KOPT-K1 (cell line): ENCODE results near the gene G3BP1.
"Not testable (repeated sequence)": the region's sequence is repeated elsewhere in the genome, so short reads cannot be mapped to it uniquely, and the experiment has no call there.

ENCODE experiments used
- H3K27ac ChIP-seq: fragments of 200-600 bp; sonication (generic); 2 replicates; pipeline ENCODE4 v1.5.1; 2016; ENCODE audit warnings: antibody characterized with exemption, mild to moderate bottlenecking, low read depth, low read length; ENCODE audit not compliant: poor library complexity, severe bottlenecking
- H3K36me3 ChIP-seq: fragments of 200-600 bp; sonication (generic); 2 replicates; pipeline ENCODE4 v1.5.1; 2017; ENCODE audit warnings: antibody characterized with exemption, mild to moderate bottlenecking, low read length, moderate library complexity; ENCODE audit not compliant: insufficient read depth
- H3K9me3 ChIP-seq: fragments of 200-600 bp; sonication (generic); 2 replicates; pipeline ENCODE4 v1.5.1; 2017; ENCODE audit warnings: antibody characterized with exemption, low read length, mild to moderate bottlenecking; ENCODE audit not compliant: insufficient read depth, poor library complexity, severe bottlenecking

G3BP1 gene

DNA sequence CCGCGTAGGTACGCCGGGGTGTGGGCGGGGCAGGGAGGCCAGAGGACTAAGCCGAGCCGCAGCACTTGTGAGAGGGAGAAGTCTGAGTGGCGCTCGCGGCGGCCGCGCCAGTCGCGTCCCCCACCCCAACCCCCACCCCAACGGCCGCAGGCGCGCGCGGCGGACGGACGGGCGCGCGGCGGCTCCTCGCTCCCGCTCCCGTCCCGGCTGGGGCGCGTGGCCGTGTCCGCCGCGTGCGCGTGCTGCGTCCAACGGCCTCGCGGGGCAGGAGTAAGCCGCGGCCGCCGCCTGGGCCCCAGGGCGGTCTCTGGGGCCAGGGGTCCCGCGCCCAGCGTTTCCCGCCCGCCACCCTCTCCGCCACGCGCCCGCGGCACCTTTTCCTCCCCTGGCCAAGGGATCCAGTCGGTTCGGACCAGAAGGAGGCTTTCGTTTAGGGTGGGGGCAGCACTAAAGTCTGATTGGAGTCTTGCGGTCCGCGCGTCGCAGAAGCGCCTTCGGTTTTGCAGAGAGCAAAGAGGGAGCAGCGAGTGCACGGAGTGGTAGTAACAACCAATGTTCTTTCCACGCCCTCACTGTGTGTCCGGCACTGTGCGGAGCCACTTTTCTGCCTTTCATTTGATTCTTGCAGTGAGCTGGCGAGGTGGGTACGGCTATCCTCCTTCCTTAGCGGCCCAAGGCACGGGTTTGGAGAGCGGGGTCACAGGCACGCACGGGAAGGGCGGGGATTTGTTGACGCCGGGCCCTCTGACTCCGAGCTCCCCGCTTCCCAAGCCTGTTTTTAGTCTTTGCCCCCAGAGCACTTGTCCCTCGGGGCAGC lies 483 bp downstream of the G3BP1 start:
- H3K36me3 ChIP-seq = peaks cover 33% of the 10 kb centered on the region
- no peaks in the 10 kb centered on the region for H3K9me3 ChIP-seq
- peak overlapping the region; percentile 87 for H3K27ac ChIP-seq

DNA sequence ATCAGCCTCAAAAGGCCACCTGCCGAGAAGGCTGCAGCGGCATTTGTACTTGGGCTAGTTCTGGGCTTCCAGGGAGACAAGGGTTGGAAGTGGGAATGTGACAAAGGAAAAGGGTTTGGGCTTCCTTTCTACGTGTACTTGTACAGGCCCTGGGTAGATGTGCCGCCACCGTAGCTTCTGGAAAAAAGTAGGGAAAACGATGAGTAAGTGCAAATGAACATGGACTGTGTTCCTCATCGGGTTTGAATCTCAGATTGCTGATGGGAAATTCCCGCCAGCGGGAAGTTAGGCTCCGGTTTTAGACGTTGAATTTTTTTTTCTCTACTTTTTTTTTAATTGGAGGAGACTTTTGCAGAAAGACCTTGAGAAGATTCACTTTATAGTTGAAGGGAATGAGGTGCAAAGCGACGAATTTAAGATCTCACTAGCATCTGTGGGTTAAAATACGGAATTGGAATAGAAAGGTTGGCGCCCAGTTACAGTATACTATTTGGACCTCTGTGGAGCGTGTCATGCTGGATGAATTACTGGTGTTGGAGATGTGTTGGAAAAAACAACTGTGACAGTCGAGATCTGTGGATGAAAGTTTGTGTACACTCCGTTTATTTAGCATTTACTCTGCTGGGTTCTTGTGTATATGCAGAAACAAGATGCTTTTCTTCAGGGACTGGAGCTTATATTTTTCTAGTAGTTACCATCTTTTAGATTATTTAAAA lies 1.2 kb downstream of the G3BP1 start:
- Histone ChIP-seq H3K36me3 (peaks cover 41% of the 10 kb centered on the region), H3K27ac (peak overlapping the region; percentile 87)

DNA sequence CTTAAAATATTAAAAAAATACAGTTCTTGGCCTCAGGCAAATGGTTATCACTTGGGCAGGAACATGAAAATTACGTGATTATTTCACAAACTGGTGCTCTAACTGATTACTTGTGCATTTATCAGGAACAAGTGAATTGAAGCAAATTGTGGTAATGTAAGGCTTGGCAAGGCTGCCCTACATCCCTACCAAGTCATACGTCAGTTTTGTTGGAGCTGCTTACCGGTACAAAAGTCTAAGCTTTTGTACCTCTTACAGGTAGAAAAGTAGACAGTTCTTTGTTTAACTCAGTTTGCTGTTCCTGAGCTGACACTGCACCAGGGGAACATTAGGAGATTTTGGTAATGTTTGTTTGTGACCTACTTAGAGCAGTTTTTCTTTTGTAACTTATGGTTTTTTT lies 2.2 kb downstream of the G3BP1 start:
- no peak overlapping the region for H3K27ac ChIP-seq
- H3K36me3 ChIP-seq = peaks cover 50% of the 10 kb centered on the region
- no peaks in the 10 kb centered on the region for H3K9me3 ChIP-seq

More for the DNA sequence above, 1.2 kb downstream of the G3BP1 start:
- H3K9me3 ChIP-seq = no peaks in the 10 kb centered on the region

DNA sequence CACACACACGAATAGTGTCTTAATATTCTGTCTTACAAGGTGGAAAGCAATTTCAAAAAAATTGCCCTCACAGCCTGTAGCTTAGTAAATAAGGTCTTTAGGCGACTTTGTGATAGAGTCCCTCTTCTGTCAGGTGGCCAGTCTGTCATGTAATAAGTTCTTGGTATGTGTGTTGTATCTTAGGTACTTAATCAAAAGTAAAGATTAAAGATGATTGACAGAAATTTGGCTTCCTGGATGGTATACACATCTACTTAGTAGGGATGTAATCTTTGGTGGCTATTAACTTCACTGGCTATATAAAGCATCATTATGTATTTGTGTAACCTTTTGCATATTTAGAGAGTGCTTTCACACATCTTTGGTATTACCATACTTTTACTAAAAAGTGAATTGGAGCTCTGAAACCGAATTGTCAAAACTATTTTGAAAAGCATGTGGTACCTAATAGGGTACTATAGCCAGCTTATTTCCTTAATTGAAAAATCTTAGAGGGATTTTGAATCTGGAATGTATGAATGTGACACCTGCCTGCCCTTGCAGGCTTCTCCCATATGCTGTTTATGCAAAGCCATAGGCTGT lies 3.4 kb downstream of the G3BP1 start:
- Histone ChIP-seq H3K9me3 (no peaks in the 10 kb centered on the region), H3K27ac (no peak overlapping the region), H3K36me3 (peaks cover 62% of the 10 kb centered on the region)

DNA sequence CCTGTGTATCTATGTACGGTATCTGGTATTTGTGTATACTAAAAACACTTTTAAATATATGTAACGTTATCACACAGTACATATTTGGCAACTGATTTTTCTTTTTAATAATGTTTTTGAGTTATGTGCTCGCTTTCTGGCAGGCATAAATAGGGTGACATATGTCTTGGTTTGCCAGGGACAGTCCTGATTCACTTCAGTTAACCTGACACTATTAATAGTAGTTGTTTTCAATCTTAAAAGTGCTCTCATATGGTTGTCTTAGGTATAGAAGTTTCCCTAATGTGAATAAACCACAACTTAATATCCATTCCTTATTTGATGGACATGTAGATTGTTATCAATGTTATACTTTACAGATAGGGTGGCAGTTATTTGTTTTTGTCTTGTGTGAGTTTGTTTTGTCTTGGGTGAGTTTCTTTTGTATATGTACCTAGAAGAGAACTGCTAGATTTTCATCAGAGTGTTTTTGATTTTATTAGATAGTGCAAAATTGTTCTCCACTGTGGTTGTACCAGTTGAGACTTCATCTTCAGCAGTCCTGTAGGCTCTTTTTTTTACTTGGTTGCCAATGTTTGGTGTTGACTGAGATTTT lies 7.9 kb downstream of the G3BP1 start:
- Histone ChIP-seq H3K27ac (no peak overlapping the region), H3K36me3 (peaks cover 72% of the 10 kb centered on the region), H3K9me3 (no peaks in the 10 kb centered on the region)

DNA sequence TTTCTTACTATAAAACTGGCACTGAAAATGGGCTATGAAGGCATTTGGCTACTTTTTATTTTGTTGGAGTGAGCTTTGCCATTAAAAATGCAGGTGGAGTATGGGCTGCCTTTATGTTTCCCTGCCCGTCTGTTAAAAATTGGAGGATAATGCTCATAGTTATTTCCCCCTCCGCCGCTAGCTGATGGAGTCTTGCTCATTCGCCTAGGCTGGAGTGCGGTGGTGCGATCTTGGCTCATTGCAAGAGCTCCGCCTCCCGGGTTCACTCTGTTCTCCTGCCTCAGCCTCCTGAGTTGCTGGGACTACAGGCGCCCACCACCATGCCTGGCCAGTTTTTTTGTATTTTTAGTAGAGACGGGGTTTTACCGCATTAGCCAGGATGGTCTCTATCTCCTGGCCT lies 8.6 kb downstream of the G3BP1 start:
- Histone ChIP-seq H3K36me3 (peaks cover 69% of the 10 kb centered on the region), H3K9me3 (no peaks in the 10 kb centered on the region), H3K27ac (no peak overlapping the region)

DNA sequence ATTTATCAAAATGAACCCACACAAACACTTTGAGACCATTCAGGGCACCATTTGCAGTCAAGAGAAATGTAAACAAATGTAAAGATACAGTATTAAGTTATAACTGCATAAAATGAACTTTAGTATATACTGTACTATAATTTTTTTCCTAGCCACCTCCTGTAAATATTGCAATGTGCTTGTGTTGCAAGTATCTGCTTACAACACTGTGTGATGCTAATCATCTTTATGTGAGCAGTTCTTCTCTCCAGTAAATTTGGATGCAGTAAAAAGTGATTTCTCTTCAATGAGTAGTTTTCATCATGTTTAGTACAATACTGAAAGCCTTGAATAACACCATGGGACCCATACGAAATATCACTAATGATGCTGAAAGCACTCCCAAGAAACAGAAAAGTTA lies 9.4 kb downstream of the G3BP1 start:
- Histone ChIP-seq H3K27ac (no peak overlapping the region), H3K9me3 (no peaks in the 10 kb centered on the region), H3K36me3 (peaks cover 69% of the 10 kb centered on the region)

DNA sequence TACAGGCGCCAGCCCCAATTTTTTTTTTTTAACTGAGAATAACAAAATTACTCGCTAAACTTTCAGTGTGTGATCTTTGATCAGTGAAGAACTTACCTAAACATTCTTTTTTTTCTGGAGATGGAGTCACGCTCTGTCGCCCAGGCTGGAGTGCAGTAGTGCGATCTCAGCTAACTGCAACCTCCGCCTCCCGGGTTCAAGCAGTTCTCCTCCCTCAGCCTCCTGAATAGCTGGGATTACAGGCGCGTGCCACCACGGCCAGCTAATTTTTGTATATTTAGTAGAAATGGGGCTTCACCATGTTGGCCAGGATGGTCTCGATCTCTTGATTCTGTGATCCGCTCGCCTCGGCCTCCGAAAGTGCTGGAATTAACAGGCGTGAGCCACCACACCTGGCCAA lies 11.9 kb downstream of the G3BP1 start:
- peaks cover 69% of the 10 kb centered on the region for H3K36me3 ChIP-seq
- not testable (repeated sequence) for H3K27ac ChIP-seq

DNA sequence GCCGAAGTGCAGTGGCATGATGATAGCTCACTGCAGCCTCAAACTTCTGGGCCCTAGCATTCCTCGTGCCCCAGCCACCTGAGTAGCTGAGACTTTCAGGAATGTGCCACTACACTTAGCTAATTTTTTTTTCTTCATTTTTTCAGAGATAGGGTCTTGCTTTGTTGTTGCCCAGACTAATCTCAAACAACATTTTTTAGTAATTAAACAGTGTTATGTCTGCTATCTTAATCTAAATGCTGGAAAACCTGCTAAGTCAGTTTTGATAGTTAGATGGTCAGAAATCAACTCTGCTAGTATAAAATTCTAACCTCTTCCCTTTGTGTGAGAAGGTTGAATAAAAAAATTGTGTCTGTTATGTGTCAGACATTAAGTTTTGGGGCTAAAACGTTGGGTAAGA lies 12.4 kb downstream of the G3BP1 start:
- Histone ChIP-seq H3K36me3 (peaks cover 69% of the 10 kb centered on the region), H3K9me3 (no peaks in the 10 kb centered on the region)

More for the DNA sequence above, 11.9 kb downstream of the G3BP1 start:
- H3K9me3 ChIP-seq = not testable (repeated sequence)

DNA sequence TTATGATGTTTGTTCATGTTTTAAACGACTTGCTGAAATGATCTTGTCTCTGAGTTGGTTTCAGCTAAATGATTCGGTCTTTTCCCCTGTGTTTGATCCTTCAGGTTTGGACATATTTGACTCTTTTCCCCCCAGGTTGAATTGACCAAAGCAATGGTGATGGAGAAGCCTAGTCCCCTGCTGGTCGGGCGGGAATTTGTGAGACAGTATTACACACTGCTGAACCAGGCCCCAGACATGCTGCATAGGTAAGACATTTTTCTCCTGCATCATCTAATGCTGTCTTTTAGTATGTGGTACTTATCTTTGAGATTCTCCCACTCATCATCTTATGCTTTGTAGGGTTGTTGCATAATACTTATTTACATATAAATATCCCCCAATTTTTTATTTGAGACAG lies 14.7 kb downstream of the G3BP1 start:
- no peaks in the 10 kb centered on the region for H3K9me3 ChIP-seq
- H3K27ac ChIP-seq = no peak overlapping the region
- H3K36me3 ChIP-seq = peaks cover 79% of the 10 kb centered on the region

More for the DNA sequence above, 12.4 kb downstream of the G3BP1 start:
- no peak overlapping the region for H3K27ac ChIP-seq

DNA sequence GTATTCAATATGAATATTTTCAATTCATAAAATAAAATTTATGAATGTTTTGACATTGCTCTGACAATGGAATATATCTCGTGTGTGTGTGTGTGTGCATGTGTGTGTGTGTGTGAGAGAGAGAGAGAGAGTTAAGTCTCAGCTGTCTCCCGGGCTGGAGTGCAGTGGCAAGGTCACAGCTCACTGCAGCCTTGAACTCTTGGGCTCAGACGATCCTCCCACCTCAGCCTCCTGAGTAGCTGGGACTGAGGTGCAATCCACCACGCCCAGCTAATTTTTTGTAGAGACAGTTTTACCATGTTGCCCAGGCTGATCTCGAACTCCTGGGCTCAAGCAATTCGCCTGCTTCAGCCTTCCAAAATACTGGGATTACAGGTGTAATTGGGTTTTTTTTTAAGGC lies 16.1 kb downstream of the G3BP1 start:
- no peaks in the 10 kb centered on the region for H3K9me3 ChIP-seq
- no peak overlapping the region for H3K27ac ChIP-seq
- H3K36me3 ChIP-seq = peaks cover 79% of the 10 kb centered on the region

DNA sequence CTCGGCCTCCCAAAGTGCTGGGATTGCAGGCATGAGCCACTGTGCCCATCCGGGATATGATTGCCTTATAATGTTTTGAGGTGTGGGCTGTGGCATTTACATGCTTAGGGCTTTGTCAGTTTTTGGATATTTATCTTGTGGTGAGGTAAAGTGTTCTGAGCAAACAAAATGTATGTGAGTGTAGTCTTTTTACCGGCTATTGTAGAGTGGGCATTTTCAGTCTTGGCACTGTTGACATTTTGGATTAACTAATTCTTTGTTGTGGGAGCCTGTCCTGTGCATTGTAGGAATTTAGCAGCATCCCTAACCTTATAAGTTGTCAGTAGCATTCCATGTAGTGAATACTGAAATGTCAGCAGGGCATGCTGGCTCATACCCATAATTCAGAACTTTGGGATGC lies 21.6 kb downstream of the G3BP1 start:
- no peaks in the 10 kb centered on the region for H3K9me3 ChIP-seq
- no peak overlapping the region for H3K27ac ChIP-seq
- H3K36me3 ChIP-seq = peaks cover 100% of the 10 kb centered on the region

DNA sequence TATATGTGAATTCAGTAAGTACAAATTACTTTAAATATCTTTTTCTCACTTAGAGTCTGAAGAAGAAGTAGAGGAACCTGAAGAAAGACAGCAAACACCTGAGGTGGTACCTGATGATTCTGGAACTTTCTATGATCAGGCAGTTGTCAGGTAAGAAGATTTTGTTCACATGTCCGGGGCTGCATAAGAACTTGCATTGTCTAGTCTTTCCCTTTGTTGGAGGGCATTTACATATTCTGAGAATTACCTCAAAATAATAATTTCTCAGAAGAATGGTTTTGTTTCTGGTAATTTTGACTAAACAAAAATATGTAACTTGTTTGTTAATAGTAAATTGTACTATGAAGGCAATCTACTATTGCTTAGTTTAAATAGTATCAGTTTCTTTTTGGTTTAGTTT lies 23.7 kb downstream of the G3BP1 start:
- H3K27ac ChIP-seq = no peak overlapping the region
- H3K36me3 ChIP-seq = peaks cover 100% of the 10 kb centered on the region
- no peaks in the 10 kb centered on the region for H3K9me3 ChIP-seq

DNA sequence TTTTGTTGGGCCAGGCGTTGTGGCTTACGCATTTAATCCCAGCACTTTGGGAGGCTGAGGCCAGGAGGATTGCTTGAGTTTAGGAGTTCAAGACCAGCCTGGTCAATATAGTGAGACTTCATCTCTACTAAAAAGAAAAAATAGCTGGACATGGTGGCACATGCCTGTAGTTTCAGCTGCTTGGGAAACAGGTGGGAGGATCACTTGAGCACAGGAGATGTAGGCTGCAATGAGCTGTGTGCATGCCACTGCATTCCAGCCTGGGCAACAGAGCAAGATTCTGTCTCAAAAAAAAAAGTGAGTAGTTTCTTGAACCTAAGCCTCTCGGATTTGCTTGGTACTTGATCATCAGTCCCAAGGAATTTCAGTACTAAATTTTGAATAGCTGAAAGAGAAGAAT lies 26.9 kb downstream of the G3BP1 start:
- no peak overlapping the region for H3K27ac ChIP-seq
- H3K36me3 ChIP-seq = peaks cover 100% of the 10 kb centered on the region
- H3K9me3 ChIP-seq = no peaks in the 10 kb centered on the region

DNA sequence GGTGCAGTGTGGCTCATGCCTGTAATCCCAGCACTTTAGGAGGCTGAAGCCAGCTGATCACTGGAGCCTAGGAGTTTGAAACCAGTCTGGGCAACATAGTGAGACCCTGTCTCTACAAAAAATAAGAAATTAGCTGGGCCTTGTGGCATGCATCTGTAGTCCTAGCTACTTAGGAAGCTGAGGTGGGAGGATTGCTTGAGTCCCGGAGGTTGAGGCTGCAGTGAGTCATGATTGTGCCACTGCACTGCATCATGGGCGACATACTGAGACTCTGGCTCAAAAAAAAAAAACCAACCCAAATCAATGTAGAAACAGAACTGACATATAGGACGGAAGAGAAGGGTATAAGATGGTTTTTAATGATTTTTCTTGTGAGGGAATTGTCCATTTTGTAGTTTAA lies 27.7 kb downstream of the G3BP1 start:
- Histone ChIP-seq H3K9me3 (no peaks in the 10 kb centered on the region), H3K27ac (no peak overlapping the region), H3K36me3 (peaks cover 100% of the 10 kb centered on the region)
